BJ (cell line): ENCODE data around the gene CRADD. TPM values are rescaled to one million over a fixed set of nuclear protein-coding genes. Genes with fewer than 3 reads are reported as not detected.
A peak's percentile ranks its signal among the peaks of the same experiment; 100 is the strongest.

Experiments used
- CTCF ChIA-PET: fragments of 350-600 bp; formaldehyde crosslinking; extraction: SDS; loops from one replicate; lab custom pipeline; 2021; ENCODE audit warnings: antibody characterized with exemption, inconsistent platforms; lab: Yijun Ruan, JAX
- POLR2A ChIA-PET: fragments of 300-600 bp; sonication (Branson Sonifier 250); formaldehyde crosslinking; extraction: SDS; loops from one replicate; lab custom pipeline; 2021; ENCODE audit warnings: antibody characterized with exemption; lab: Charles Lee
- DNase-seq: peaks from one replicate; pipeline ENCODE4 v3.0.0-alpha.2; 2011; ENCODE audit warnings: low read depth
- H3K27me3 ChIP-seq: 2 replicates; pipeline ENCODE4 v1.6.0; 2011; ENCODE audit warnings: low read length; ENCODE audit not compliant: control insufficient read depth, insufficient read depth
- H3K36me3 ChIP-seq: 2 replicates; pipeline ENCODE4 v1.5.1; 2011; ENCODE audit warnings: low read length; ENCODE audit not compliant: control insufficient read depth, insufficient read depth
- H3K4me3 ChIP-seq: 2 replicates; pipeline ENCODE4 v1.5.1; 2011; ENCODE audit warnings: low read depth, mild to moderate bottlenecking, control low read depth, low read length
- polyA plus RNA-seq: library from polyadenylated mRNA; depleted of rRNA; stranded (reverse); fragments of >200 nt; gene quantifications from 2 replicates; pipeline ENCODE4 v1.2.3, GENCODE V29; 2011
- TF ChIP-seq, protein P1 (sequence below): IDR thresholded peaks from 2 replicates; pipeline ENCODE4 v1.5.1; 2011; ENCODE audit warnings: low read depth, mild to moderate bottlenecking, control low read depth, inconsistent platforms, low read length, moderate library complexity; ENCODE audit not compliant: insufficient read depth

Gene CRADD
- polyA plus RNA-seq, 1 experiment: 16.6 TPM

DNA sequence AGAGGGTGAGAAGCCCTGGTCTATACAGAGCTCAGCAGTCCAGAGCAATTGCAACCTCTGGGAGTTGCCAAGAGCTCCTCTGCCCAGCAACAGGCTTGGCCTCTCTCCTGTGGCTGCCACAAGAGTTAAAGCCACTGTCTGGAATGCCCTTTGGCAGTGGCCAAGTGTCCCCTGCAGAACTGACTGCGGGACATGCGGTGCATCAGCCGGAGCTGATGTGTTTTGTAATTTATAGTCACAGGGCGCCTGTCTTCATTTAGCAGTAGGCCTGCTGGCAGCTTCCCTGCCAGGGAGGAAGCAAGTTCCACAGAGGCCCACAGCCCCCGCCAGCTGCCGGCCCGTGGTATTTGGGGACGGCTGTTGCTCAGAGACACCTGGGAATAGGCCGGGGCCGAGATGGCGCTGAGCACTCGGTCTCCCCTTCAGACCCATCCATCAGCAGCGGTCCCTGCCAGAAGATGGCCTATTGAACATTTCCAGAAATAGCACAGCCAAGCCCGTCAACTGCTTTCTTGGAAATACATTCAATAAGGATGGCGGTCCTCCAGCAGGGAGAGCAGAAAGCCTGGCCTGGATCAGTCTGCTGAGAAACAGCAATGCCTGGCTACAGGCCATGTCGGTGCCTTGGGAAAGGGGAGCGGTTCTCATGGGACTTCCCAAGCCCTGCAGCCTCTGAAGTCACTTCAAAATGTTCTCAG is 217.4 kb downstream of the CRADD start:
- Histone ChIP-seq H3K27me3 (no peaks in the 10 kb centered on the region), H3K36me3 (no peaks in the 10 kb centered on the region), H3K4me3 (no peak overlapping the region)
- ChIA-PET CTCF (interaction anchor here (0.6 to 4.8 kb wide), 11 partner anchors 8 to 207 kb away, joined by 3 to 29 read pairs (median 3); no protein-coding TSS in a partner anchor), POLR2A (no interaction called here)
- TF ChIP-seq, protein P1, sequence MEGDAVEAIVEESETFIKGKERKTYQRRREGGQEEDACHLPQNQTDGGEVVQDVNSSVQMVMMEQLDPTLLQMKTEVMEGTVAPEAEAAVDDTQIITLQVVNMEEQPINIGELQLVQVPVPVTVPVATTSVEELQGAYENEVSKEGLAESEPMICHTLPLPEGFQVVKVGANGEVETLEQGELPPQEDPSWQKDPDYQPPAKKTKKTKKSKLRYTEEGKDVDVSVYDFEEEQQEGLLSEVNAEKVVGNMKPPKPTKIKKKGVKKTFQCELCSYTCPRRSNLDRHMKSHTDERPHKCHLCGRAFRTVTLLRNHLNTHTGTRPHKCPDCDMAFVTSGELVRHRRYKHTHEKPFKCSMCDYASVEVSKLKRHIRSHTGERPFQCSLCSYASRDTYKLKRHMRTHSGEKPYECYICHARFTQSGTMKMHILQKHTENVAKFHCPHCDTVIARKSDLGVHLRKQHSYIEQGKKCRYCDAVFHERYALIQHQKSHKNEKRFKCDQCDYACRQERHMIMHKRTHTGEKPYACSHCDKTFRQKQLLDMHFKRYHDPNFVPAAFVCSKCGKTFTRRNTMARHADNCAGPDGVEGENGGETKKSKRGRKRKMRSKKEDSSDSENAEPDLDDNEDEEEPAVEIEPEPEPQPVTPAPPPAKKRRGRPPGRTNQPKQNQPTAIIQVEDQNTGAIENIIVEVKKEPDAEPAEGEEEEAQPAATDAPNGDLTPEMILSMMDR: no peak
- no peak for DNase-seq

- H3K4me3 ChIP-seq: no peak overlapping the region
- CTCF ChIA-PET: interaction anchor here (0.6 to 4.8 kb wide), 11 partner anchors 9 to 206 kb away, joined by 3 to 29 read pairs (median 3); no protein-coding TSS in a partner anchor
These were observed 217.9 kb downstream of the CRADD start for GRCh38 chr12:93895089-93895445.

DNA sequence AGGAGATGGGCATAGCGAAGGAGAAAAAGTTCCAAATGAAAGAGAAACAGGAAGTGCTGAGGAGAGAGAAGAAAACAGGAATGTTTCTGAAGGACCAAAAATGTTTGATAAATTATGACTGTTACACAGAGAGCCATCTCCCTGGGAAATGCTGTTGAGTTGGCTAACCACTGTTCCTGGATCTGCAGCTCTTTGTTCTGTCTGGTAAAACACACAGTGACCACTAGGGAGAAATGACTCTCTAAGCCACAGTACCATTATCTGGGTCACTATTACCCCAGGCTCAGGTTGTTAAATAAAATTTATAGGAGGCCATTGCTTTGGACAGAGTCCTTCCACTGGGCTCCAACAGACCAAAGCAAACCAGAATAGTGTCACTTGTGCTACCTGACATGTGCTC is 219.3 kb downstream of the CRADD start:
- DNase-seq: no peak
- TF ChIP-seq, protein P1: peak; percentile 17; the same call in 1 of the 2 replicates
- CTCF ChIA-PET: interaction anchor here (0.6 to 4.8 kb wide), 5 partner anchors 16 to 205 kb away, joined by 3 to 29 read pairs (median 8); no protein-coding TSS in a partner anchor

More at GRCh38 chr12:93895089-93895445, 217.9 kb downstream of the CRADD start:
- no peak for DNase-seq
- Histone ChIP-seq H3K27me3 (no peaks in the 10 kb centered on the region), H3K36me3 (no peaks in the 10 kb centered on the region)
- POLR2A ChIA-PET: no interaction called here
- TF ChIP-seq, protein P1: peak; percentile 42; the same call in 1 of the 2 replicates

GRCh38 chr12:93896952-93897351 is 219.8 kb downstream of the CRADD start:
- no peaks in the 10 kb centered on the region for H3K27me3 ChIP-seq
- H3K36me3 ChIP-seq: no peaks in the 10 kb centered on the region
- H3K4me3 ChIP-seq: no peak overlapping the region
- TF ChIP-seq, protein P1: no peak
- DNase-seq: no peak
- CTCF ChIA-PET: interaction anchor here (0.7 to 2.3 kb wide), 3 partner anchors 16 to 179 kb away, joined by 3 to 8 read pairs (median 8); no protein-coding TSS in a partner anchor
- POLR2A ChIA-PET: no interaction called here

More for the DNA sequence above, 219.3 kb downstream of the CRADD start:
- Histone ChIP-seq H3K36me3 (no peaks in the 10 kb centered on the region), H3K27me3 (no peaks in the 10 kb centered on the region), H3K4me3 (no peak overlapping the region)
- POLR2A ChIA-PET: no interaction called here

DNA sequence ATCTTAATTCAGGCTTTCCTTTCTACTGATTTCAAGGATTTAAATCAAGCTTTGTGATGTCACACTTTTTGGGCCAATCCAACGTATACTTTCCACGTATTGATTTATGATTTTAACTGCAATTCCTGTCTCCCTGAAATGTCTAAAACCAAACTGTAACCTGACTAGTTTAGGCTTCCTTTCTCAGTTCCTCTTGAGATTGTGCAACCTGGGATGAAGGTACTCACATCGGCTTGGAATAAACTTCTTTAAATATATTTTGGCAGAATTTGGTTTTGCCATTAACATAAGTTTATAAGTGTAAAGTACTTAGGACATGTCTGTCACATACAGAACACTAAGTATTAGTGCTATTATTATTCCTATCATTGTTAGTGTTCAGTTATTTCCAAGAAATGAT is 224.6 kb downstream of the CRADD start:
- POLR2A ChIA-PET: no interaction called here
- DNase-seq: no peak
- no peak overlapping the region for H3K4me3 ChIP-seq
- H3K27me3 ChIP-seq: no peaks in the 10 kb centered on the region
- TF ChIP-seq, protein P1: no peak
- CTCF ChIA-PET: no interaction called here
- H3K36me3 ChIP-seq: no peaks in the 10 kb centered on the region
